ENCODE results near the gene DLEC1. TPM values are rescaled to one million over a fixed set of nuclear protein-coding genes. Genes with fewer than 3 reads are reported as not detected.

Gene DLEC1
- total RNA-seq, 4 donors from 2014 or later = 0.08 to 2.9 (median 0.57) TPM

GRCh38 chr3:38094999-38095398 is 56.0 kb downstream of the DLEC1 start:
- intact Hi-C loops (cut with DNase I; ENCODE audit: low total_unique reads) = no loop called here
- DNase-seq (ENCODE audit: low spot score in 2 of 2) = no peak
- 66 to 89% methylated on average over 3 of the region's 3 CpGs for WGBS, 2 donors
- TF ChIP-seq CTCF (IDR thresholded peaks at IDR 0.05) (no peak), POLR2A (IDR thresholded peaks at IDR 0.05) (no peak)
- H3K4me3 ChIP-seq (ENCODE audit: low read depth, poor library complexity, severe bottlenecking) = no peak overlapping the region

- intact Hi-C loops (cut with DNase I; ENCODE audit: low total_unique reads) = no loop called here
- 77 to 88% methylated on average over 6 of the region's 6 CpGs for WGBS, 2 donors
- no peak overlapping the region for H3K4me3 ChIP-seq (ENCODE audit: low read depth, poor library complexity, severe bottlenecking)
- no peak for DNase-seq (ENCODE audit: low spot score in 2 of 2)
- TF ChIP-seq CTCF (IDR thresholded peaks at IDR 0.05) (no peak), POLR2A (IDR thresholded peaks at IDR 0.05) (no peak)
These were observed 56.9 kb downstream of the DLEC1 start for GRCh38 chr3:38095669-38096483.

GRCh38 chr3:38097446-38098375 is 58.7 kb downstream of the DLEC1 start:
- intact Hi-C loops (cut with DNase I; ENCODE audit: low total_unique reads) = no loop called here
- H3K4me3 ChIP-seq (ENCODE audit: low read depth, poor library complexity, severe bottlenecking) = no peak overlapping the region
- 70 to 74% methylated on average over 17 to 19 of the region's 19 CpGs for WGBS, 2 donors
- TF ChIP-seq POLR2A (IDR thresholded peaks at IDR 0.05) (no peak), CTCF (IDR thresholded peaks at IDR 0.05) (no peak)
- DNase-seq (ENCODE audit: low spot score in 2 of 2) = peak in 1 of 2 donors; percentile 74

GRCh38 chr3:38098376-38098723 is 59.3 kb downstream of the DLEC1 start:
- DNase-seq (ENCODE audit: low spot score in 2 of 2) = peak in 1 of 2 donors; percentile 54
- TF ChIP-seq CTCF (IDR thresholded peaks at IDR 0.05) = no peak
- TF ChIP-seq POLR2A (IDR thresholded peaks at IDR 0.05) = no peak
- intact Hi-C loops (cut with DNase I; ENCODE audit: low total_unique reads) = no loop called here
- 89 to 95% methylated on average over 9 of the region's 9 CpGs for WGBS, 2 donors
- no peak overlapping the region for H3K4me3 ChIP-seq (ENCODE audit: low read depth, poor library complexity, severe bottlenecking)

GRCh38 chr3:38099518-38099917 is 60.5 kb downstream of the DLEC1 start:
- H3K4me3 ChIP-seq (ENCODE audit: low read depth, poor library complexity, severe bottlenecking) = no peak overlapping the region
- intact Hi-C loops (cut with DNase I; ENCODE audit: low total_unique reads) = no loop called here
- TF ChIP-seq CTCF (IDR thresholded peaks at IDR 0.05) = no peak
- no peak for DNase-seq (ENCODE audit: low spot score in 2 of 2)
- WGBS, 2 donors = 40 to 42% methylated on average over 4 to 5 of the region's 5 CpGs

Data from lower leg skin (tissue), 4 donors.